Measurements from ENCODE around the gene CYSTM1. TPM values are rescaled to one million over a fixed set of nuclear protein-coding genes. Genes with fewer than 3 reads are reported as not detected.

The CYSTM1 gene
- total RNA-seq, 1 donor from 2014 or later = 24.6 TPM

- DNase-seq (ENCODE audit: low spot score) (no peak), ATAC-seq (no peak)
These were observed 55.4 kb downstream of the CYSTM1 start for GRCh38 chr5:140230373-140230772.

GRCh38 chr5:140232731-140233130 lies 57.7 kb downstream of the CYSTM1 start:
- DNase-seq (ENCODE audit: low spot score) (no peak), ATAC-seq (no peak)

- no peak for DNase-seq (ENCODE audit: low spot score)
- no peak for ATAC-seq
These were observed 59.5 kb downstream of the CYSTM1 start for GRCh38 chr5:140234377-140234989.

GRCh38 chr5:140235791-140236551 lies 61.0 kb downstream of the CYSTM1 start:
- peak; percentile 68 for ATAC-seq

GRCh38 chr5:140236891-140237598 lies 62.1 kb downstream of the CYSTM1 start:
- DNase-seq (ENCODE audit: low spot score) (no peak), ATAC-seq (no peak)

More at GRCh38 chr5:140235791-140236551, 61.0 kb downstream of the CYSTM1 start:
- DNase-seq (ENCODE audit: low spot score) = no peak

- ATAC-seq = no peak
These were observed 63.8 kb downstream of the CYSTM1 start for GRCh38 chr5:140238756-140239155.

GRCh38 chr5:140239461-140239860 lies 64.5 kb downstream of the CYSTM1 start:
- no peak for DNase-seq (ENCODE audit: low spot score)
- ATAC-seq = no peak

More at GRCh38 chr5:140238756-140239155, 63.8 kb downstream of the CYSTM1 start:
- DNase-seq (ENCODE audit: low spot score) = no peak

GRCh38 chr5:140239939-140240700 lies 65.1 kb downstream of the CYSTM1 start:
- DNase-seq (ENCODE audit: low spot score) (no peak), ATAC-seq (peak; percentile 46)

- peak; percentile 87 for DNase-seq (ENCODE audit: low spot score)
- ATAC-seq = peak; percentile 80
These were observed 66.2 kb downstream of the CYSTM1 start for GRCh38 chr5:140240987-140241706.

GRCh38 chr5:140242099-140242498 lies 67.1 kb downstream of the CYSTM1 start:
- DNase-seq (ENCODE audit: low spot score) (no peak), ATAC-seq (no peak)

- ATAC-seq = no peak
These were observed 68.0 kb downstream of the CYSTM1 start for GRCh38 chr5:140242890-140243585.

GRCh38 chr5:140243706-140244250 lies 68.8 kb downstream of the CYSTM1 start:
- DNase-seq (ENCODE audit: low spot score) (no peak), ATAC-seq (no peak)

More at GRCh38 chr5:140242890-140243585, 68.0 kb downstream of the CYSTM1 start:
- DNase-seq (ENCODE audit: low spot score) = no peak

- ATAC-seq (peak; percentile 77), DNase-seq (ENCODE audit: low spot score) (peak; percentile 86)
These were observed 69.6 kb downstream of the CYSTM1 start for GRCh38 chr5:140244525-140245025.

GRCh38 chr5:140245341-140245740 lies 70.4 kb downstream of the CYSTM1 start:
- no peak for DNase-seq (ENCODE audit: low spot score)
- ATAC-seq = no peak

- DNase-seq (ENCODE audit: low spot score) (no peak), ATAC-seq (no peak)
These were observed 70.9 kb downstream of the CYSTM1 start for GRCh38 chr5:140245926-140246325.

GRCh38 chr5:140246378-140247122 lies 71.6 kb downstream of the CYSTM1 start:
- no peak for ATAC-seq
- no peak for DNase-seq (ENCODE audit: low spot score)

- ATAC-seq = no peak
These were observed 73.4 kb downstream of the CYSTM1 start for GRCh38 chr5:140248414-140248813.

GRCh38 chr5:140249536-140249935 lies 74.5 kb downstream of the CYSTM1 start:
- DNase-seq (ENCODE audit: low spot score) = no peak
- ATAC-seq = no peak

More at GRCh38 chr5:140248414-140248813, 73.4 kb downstream of the CYSTM1 start:
- DNase-seq (ENCODE audit: low spot score) = no peak
